HG02610 (cell line): ENCODE results near the gene GPS2.
"Not testable (repeated sequence)": the region's sequence is repeated elsewhere in the genome, so short reads cannot be mapped to it uniquely, and the experiment has no call there.

Source experiments
- ATAC-seq: cut with Tn5 transposase; IDR thresholded peaks from one replicate; pipeline ENCODE4 v1.9.1; 2021; ENCODE audit warnings: mild to moderate bottlenecking, moderate library complexity; ENCODE audit not compliant: unreplicated experiment

Gene GPS2

DNA sequence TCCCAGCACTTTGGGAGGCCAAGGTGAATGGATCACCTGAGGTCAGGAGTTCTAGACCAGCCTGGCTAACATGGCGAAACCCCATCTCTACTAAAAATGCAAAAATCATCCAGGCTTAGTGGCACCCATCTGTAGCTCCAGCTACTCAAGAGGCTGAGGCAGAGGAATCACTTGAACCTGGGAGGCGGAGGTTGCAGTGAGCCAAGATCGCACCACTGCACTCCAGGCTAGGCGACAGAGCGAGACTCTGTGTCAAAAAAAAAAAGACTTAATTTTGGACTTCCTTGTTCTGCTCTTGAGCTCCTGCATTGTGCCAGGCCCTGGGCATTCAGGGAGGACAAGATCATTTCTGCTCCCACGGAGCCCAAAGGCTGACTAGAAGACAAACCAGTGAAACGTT lies 22.4 kb upstream of the GPS2 start:
- ATAC-seq, result not testable (repeated sequence)

DNA sequence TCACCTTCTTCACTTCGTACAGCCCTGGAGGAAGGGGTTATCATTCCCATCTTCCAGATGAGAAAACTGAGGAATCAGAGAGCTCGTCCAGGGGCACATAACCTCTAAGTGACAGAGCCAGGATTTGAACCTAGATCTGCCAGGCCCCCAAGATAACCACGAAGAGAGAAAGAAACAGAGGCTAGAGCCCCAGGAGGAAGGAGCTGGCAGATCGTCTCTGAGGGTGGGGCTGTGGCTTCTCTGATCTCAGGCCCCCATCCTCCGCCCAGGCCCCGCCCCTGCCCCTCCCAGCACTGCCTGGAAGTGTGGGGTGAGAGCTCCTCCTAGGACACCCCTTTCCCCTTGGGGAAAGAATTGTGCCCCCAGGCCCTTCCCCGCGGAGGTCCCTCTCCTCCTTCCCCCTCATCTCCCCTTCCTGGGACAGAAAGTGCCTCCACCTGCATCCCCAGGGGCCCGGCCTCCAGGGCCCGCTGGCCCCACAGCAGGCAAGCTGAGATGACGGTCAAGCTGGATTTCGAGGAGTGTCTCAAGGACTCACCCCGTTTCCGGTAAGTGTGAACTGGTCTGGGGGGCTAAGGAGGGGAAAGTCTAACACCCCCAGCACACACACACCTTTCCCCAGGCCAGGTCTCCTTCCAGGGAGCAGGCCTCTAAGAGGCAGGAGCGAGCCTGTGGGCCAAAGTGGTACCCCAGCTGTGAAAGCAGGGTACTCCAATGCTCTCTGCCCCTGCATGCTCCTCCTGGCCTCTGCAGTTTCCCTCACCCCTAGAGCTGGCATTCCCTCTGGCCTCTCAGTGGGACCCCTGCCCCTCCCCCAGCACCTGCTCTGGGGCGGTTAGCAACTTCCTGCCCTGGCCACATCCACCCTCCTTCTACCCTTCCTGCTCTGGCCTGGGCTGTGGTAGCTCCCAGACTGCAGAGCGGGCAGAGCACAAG lies 21.3 kb upstream of the GPS2 start, which contains the start of gene ACAP1:
Gene ACAP1, plus strand, starts transcription at position 290 of the 936 bp plus-strand sequence. Its CDS starts 206 bp downstream, at position 496.
- ATAC-seq, result peak; percentile 51

DNA sequence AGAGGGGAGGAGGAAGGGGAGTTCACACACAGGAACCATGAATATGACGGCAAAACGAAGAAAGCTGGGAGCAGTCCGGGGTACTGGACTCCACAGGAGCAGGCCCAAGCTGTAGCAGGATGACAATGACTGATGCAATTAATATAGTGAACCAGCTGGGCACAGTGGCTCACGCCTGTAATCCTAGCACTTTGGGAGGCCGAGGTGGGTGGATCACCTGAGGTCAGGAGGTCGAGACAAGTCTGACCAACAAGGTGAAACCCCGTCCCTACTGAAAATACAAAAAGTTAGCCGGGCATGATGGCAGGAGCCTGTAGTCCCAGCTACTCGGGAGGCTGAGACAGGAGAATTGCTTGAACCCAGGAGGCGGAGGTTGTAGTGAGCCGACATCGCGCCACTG lies 20.6 kb upstream of the GPS2 start:
- not testable (repeated sequence) for ATAC-seq

GRCh38 chr17:7334938-7335538 lies 19.9 kb upstream of the GPS2 start:
- ATAC-seq, result no peak

DNA sequence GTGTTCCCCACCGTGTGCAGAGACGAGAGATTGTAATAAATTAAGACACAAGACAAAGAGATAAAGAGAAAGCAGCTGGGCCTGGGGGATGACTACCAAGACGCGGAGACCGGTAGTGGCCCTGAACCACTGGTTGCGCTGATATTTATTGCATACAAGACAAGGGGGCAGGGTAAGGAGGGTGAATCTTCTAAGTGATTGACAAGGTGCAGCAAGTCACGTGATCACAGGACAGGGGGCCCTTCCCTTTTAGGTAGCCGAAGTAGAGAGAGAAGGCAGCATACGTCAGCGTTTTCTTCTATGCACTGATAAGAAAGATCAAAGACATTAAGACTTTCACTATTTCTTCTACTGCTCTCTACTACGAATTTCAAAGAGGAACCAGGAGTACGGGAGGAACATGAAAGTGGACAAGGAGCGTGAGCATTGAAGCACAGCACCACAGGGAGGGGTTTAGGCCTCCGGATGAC lies 17.5 kb upstream of the GPS2 start:
- not testable (repeated sequence) for ATAC-seq

GRCh38 chr17:7332111-7332510 lies 17.0 kb upstream of the GPS2 start:
- ATAC-seq, result no peak

GRCh38 chr17:7330638-7331015 lies 15.5 kb upstream of the GPS2 start:
- no peak for ATAC-seq

DNA sequence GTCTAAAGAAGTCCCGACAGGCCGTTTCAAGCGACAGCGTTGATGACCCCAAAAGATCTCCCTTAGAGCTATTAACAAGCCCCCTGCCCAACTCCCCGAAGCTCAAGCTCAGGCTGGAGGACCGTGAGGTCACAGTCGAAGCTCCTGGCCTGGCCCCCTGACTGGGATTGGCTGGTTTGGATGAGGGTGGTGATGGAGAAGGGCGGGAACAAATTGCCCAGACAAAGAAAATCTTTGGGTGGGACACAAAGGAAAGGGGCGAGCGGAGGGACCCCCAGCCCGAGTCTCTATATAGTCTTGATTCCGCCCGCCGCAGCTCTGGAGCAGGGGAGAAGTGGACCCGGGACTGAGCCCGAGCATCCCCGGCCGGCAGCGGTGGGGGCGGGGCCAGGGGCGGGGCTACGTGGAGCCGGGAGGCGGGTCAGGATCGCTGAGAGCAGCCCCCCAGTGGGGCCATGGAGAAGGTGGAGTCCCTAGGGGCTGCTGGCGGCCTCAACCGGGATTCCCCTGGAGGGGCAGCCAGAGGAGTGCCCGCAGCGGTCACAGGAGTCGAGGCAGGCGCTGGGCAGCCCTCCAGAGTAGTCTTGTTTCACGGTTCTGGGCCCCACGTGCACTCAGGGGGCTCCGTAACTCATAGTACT lies 15.0 kb upstream of the GPS2 start:
- ATAC-seq, result peak; percentile 31

GRCh38 chr17:7329374-7329996 lies 14.3 kb upstream of the GPS2 start:
- peak; percentile 37 for ATAC-seq

GRCh38 chr17:7328840-7329373 lies 13.7 kb upstream of the GPS2 start, which contains the start of gene NEURL4:
Gene NEURL4 (minus strand): TSS chr17:7329335. CDS start chr17:7329312, 23 bp downstream.
- ATAC-seq, result peak; percentile 5

DNA sequence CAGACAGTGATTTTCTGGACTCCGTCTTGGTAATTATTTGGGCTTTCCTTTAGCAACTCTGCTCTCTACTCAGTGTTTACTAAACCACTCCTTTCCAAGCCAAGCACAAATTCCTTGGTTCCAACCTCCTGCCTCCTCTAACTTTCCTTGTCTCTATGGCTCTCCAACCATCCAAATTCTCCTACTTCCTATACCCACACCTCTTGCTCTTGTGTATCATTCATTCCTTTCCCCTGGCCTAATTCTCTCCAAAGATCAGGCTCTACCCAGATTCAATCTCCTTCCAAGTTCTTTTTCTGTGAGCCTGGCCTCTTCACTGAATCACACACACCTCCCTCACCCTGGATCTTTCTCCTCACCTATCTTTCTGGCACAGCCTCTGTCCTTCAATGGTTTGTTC lies 12.8 kb upstream of the GPS2 start:
- ATAC-seq, result no peak

GRCh38 chr17:7327501-7327900 lies 12.3 kb upstream of the GPS2 start:
- no peak for ATAC-seq

DNA sequence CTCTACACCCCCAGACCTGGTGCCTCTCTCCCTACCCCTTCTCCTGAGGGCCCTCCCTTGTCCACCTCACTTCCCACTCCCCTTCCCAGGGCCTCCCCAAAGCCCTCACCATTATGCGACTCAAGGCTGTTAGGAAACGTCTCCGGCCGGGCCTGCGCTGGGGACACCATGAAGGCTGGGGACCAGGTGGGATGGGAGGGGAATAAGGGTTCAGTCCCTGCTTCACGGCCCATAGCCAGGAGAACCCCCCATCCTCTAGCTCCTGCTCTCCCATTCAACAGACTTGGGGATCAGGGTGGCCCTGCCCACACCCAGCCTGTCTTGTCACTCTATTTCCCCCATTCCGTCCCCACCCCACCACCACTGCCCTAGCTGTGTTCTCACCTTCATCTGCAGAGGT lies 11.9 kb upstream of the GPS2 start:
- no peak for ATAC-seq

- no peak for ATAC-seq
Measured at GRCh38 chr17:7326186-7326585, 11.0 kb upstream of the GPS2 start.

DNA sequence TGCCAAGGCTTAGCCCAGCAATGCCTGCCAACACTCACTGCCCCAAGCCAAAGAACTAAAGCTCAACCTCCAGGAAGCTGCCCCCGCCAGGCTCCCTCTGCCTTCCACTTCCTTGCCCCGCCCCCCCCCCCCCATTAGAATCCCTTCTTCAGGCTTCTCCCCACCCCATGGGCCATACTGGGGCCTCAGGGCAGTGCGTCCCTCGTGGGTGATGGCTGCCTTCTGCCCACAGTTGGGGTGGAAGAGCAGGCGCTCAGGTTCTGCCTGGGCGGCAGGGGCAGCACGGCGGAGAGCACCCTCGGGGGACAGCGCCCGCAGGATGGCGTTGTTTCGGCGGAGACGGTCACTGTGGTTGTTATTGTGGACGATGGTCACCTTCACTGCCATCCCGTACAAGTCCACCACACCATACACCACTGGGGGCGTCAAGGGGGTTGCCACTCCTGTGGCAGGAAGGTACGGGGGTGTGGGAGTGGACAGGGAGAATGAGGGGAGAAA lies 9.9 kb upstream of the GPS2 start:
- no peak for ATAC-seq

DNA sequence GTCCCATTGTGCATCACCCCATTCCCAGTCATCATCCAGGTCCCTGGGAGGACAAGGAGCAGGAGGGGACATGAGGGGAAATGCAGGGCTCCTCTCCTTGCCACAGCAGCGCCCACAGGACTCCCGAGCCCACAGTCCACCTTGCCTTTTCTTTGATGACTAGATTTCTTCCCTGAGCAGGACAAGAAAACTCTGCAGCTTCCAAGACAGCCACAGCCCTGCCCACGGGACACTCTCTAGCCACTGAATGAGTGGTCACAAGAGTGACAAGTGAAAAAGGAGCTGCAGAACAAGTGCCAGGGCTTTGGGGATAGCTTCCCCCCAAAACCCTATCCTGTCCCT lies 9.2 kb upstream of the GPS2 start:
- no peak for ATAC-seq

DNA sequence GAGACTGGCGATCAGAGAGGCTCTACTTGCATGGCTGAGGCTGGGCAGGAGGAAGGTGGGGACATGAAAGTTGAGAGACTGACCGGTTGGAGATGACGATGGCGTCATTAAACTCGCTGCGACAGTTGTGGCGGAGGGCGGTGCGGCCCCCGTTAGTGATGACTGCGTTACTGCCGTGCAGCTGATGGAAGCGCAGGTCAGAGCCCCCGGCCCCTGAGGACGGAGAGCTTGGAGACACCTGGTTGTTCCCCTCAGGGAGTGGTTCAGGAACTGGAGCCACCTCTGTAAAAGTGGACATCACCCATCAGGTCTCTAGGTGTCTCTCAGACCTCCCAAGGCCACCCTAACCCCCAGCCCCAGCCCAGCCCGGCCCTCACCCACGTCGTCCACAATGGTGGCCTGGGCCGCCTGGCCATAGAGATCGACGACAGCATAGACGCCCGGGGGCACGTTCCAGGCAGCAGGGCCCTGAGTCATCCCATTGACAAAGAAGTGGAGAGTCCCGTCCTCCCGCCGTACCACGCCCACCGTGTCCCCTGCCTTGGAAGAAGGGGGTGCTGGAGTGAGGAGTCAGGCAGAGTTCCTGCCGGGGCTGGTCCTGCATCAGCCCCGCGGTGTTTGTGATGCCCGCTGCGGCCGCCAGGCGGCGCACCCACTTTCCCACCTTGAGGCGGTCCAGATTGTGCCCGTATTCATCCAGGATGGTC lies 8.7 kb upstream of the GPS2 start:
- ATAC-seq, result no peak

DNA sequence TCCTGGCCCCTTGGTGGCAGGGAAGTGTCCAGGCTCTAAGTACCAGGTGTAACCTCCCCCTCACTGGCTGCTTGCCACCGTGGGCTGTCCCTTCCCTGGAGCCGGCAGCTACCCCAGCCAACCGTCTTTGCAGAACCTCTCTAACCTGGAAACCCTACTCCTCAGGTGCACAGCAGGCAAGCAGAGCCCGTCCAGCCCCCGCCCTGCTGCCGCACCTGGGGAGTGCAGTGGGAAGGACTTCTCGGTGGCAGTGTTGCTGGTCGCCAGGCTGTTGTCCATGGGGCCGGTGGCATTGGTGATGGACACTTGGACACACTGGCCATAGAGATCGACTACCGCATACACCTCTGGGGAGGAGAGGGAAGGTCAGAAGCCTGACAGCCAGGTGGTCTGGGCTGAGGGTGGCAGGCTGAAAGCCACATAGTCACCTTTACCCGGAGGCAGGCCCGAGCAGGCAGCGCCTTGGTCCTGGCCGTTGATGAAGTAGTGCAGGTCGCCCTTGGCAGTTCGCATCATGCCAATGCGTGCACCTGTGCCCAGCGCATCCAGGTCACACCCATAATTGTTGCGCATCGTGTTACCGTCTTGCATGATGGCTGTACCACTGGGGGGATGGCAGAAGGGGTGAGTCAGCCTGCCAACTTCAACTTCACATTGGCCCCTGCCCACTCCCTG lies 7.5 kb upstream of the GPS2 start:
- ATAC-seq, result no peak

DNA sequence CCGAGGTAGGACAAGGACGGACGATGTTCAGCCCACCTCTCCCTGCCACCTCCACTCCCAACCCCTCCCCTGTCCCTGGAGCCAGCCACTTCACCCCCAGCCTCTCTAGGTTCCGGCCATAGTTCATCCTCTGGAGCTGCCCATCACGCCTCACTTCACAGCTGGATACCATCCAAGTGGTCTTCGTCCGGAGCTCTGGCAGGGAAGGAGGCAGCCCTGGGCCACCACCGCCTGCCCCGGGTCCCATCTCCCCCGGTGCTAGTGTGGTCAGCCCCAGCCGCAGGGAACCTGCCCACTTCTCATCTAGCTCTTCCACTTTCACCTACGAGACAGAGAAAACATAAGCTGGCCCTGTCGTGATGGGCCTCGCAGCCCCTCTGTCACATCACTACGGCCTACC lies 6.3 kb upstream of the GPS2 start:
- no peak for ATAC-seq
